GM23248 (cell line): ENCODE results near the gene ELSPBP1.

ENCODE experiments used
- EZH2 ChIP-seq: fragments of 200-600 bp; sonication (generic); IDR thresholded peaks from 2 replicates; pipeline ENCODE4 v1.6.1; 2018; ENCODE audit warnings: antibody characterized with exemption, mild to moderate bottlenecking; ENCODE audit not compliant: insufficient read depth, poor library complexity, severe bottlenecking
- EZH2phosphoT487 ChIP-seq: fragments of 200-600 bp; sonication (generic); IDR thresholded peaks from 2 replicates; pipeline ENCODE4 v1.6.1; 2018; ENCODE audit warnings: antibody characterized with exemption, moderate library complexity, mild to moderate bottlenecking, low read depth; ENCODE audit not compliant: insufficient read depth

DNA sequence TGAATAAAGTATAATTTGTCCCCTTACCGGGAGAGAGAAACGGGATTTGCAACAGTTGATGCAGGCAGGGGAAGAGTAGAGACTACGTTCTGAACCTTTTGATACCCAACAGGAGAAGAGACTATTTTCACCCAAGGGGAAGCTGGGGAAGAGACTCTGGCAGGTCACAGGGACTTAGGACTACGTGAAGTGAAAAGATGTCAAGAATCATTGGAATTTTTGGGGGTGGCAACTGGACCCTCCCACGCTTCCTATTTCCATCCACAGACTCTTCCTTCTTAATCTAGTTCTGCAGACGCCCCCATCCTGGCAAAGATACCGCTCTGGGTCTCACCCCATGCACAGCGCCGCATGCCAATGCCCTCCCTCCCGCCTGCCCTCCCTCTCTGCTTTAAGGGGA is 35.6 kb downstream of the ELSPBP1 start:
- TF ChIP-seq EZH2: no peak
- no peak for TF ChIP-seq EZH2phosphoT487
